ENCODE data around the gene NOTCH2.

- TF ChIP-seq POLR2A (IDR thresholded peaks at IDR 0.05): no peak
- no peak for TF ChIP-seq CTCF (IDR thresholded peaks at IDR 0.05)
Measured at GRCh38 chr1:119971710-119972570, 97.5 kb downstream of the NOTCH2 start.

Measured in esophagus squamous epithelium (tissue), 4 donors.